Gastrocnemius medialis (tissue), 4 donors: ENCODE measurements around the gene GSX2. TPM values are rescaled to one million over a fixed set of nuclear protein-coding genes. Genes with fewer than 3 reads are reported as not detected.

Experiments used
- ATAC-seq, 2 donors: fragments of 150-250 bp; one replicate each; pipeline ENCODE4 v1.9.1; 2016
- DNase-seq, 2 donors: peaks; one replicate each; pipeline ENCODE4 v3.0.0-alpha.2; 2019
- H3K27ac ChIP-seq, 4 donors: fragments of 200-600 bp; sonication (generic); 1 replicate in 1 of 4; 2 replicates in 3 of 4; pipeline ENCODE4 v1.5.1; 2016 to 2018; ENCODE audit warnings: mild to moderate bottlenecking in 2 of 4, moderate library complexity in 1 of 4
- H3K27me3 ChIP-seq, 3 donors: fragments of 200-600 bp; sonication (generic) in 2 of 3; 1 replicate in 1 of 3; 2 replicates in 2 of 3; pipeline versions ENCODE4 v1.5.1 to v1.6.0; 2016 to 2019; ENCODE audit warnings: mild to moderate bottlenecking in 1 of 3, moderate library complexity in 1 of 3
- H3K36me3 ChIP-seq, 2 donors: fragments of 200-600 bp; sonication (generic) in 1 of 2; one replicate each; pipeline ENCODE4 v1.5.1; 2017 to 2018
- H3K4me1 ChIP-seq, 2 donors: fragments of 200-600 bp; sonication (generic) in 1 of 2; one replicate each; pipeline ENCODE4 v1.5.1; 2016 to 2017; ENCODE audit warnings: mild to moderate bottlenecking in 2 of 2
- H3K4me3 ChIP-seq, 4 donors: fragments of 200-600 bp; sonication (generic) in 3 of 4; 1 replicate in 1 of 4; 2 replicates in 3 of 4; pipeline ENCODE4 v1.5.1; 2016 to 2019; ENCODE audit warnings: mild to moderate bottlenecking in 2 of 4
- H3K9me3 ChIP-seq, 3 donors: fragments of 200-600 bp; sonication (generic) in 2 of 3; 1 replicate in 1 of 3; 2 replicates in 2 of 3; pipeline ENCODE4 v1.5.1; 2016 to 2019
- CTCF ChIP-seq, 5 experiments: fragments of 450-650 bp in 3 of 5; fragments of 200-600 bp in 2 of 5; sonication (generic) in 2 of 5; IDR thresholded peaks in 4 of 5; conservative IDR thresholded peaks in 1 of 5; 1 replicate in 4 of 5; 2 replicates in 1 of 5; pipeline ENCODE4 v1.5.1; 2016 to 2019; ENCODE audit warnings: antibody characterized with exemption in 5 of 5, mild to moderate bottlenecking in 3 of 5, moderate library complexity in 3 of 5
- POLR2A ChIP-seq, 2 donors: fragments of 450-650 bp; IDR thresholded peaks; one replicate each; pipeline ENCODE4 v1.6.1; 2017; ENCODE audit warnings: antibody characterized with exemption in 2 of 2, mild to moderate bottlenecking in 2 of 2, moderate library complexity in 2 of 2
- in situ Hi-C, 4 donors: fragments of 200-750 bp; cut with MboI; loops; one replicate each; pipeline versions ENCODE4 v1.15.0 to v1.8.0; 2017; ENCODE audit warnings: low sequenced_read_pairs in 4 of 4
- intact Hi-C: fragments of 100-400 bp; cut with DNase I; formaldehyde crosslinking; loops from one replicate; pipeline ENCODE4 v1.15.1; 2023; ENCODE audit warnings: low total_unique reads
- total RNA-seq, 4 donors: library from RNA; depleted of rRNA; stranded (reverse); fragments of >200 nt; gene quantifications; one replicate each; pipeline versions ENCODE4 v1.1.0 to v1.2.3, GENCODE V29; 2016

GSX2 gene
- total RNA-seq, 4 donors from 2014 or later = not detected

DNA sequence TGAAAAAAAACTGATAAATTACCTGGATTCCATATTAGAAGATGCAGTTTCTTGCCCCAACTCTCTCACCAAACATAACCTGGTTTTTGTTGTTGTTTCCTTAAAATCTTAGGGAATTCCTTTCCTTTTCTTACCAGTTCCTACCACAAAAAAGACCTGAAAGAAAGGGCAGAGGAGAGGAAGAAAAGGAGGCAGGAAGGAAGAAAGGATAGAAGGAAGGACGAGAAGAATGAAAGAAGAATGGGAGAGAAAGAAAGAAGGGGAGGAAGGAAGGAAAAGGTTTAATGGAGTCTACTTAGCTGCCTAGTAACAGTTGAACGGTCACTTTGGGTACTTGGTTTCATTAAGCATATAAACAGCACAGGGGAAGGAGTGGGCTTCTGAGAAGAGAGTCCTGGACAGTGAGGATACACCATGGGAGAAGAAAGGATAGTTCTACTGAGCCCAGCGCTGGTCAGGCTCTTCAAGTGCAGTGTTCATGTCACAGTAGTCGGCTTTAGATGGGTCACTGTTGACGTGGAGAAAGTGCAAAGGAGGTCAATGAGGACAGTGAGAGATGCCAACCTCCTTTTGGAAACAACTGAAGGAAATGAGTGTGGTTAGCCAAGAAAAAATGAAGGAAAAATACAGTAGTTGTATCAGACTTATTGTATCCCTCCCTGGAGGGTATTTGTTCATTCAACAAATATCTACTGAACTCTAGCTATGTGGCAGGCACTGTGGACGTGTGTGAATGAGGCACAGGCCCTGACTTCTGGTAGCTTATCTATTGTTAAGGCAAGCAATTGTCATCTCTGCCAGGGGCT, 34.5 kb upstream of the GSX2 start:
- DNase-seq = no peak
- in situ Hi-C loops = no loop called here

DNA sequence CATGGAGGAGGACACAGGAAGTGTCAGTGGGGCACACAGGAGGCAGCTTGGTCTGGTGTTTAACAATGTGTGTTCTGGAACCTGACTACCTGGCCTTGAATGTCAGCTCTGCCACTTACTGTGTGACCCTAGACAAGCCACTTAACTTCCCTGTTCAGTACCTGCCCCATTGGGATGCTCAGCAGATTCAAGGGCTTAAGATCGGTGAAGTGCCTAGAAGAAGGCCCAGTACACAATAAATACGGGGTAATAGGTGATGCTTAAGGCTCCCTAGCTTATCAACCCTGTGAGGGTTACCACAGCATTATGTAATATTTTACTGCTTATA, 33.9 kb upstream of the GSX2 start:
- Histone ChIP-seq H3K36me3 (no peaks in the 10 kb centered on the region), H3K4me1 (peaks cover 33% of the 10 kb centered on the region in 2 donors), H3K27ac (peak overlapping the region; percentile 83 to 94 (median 89)), H3K27me3 (no peaks in the 10 kb centered on the region), H3K4me3 (no peak overlapping the region), H3K9me3 (no peaks in the 10 kb centered on the region)
- intact Hi-C loops = loop anchor here (10.0 kb wide), 2 partner anchors 149 to 1411 kb away; partner anchors contain the start of gene USP46
- no peak for TF ChIP-seq POLR2A (IDR thresholded peaks at IDR 0.05)
- ATAC-seq = no peak
- no peak for DNase-seq
- in situ Hi-C loops = no loop called here

More for the DNA sequence above, 34.5 kb upstream of the GSX2 start:
- no peaks in the 10 kb centered on the region for H3K27me3 ChIP-seq
- H3K4me1 ChIP-seq = peaks cover 38% of the 10 kb centered on the region in 2 donors
- no peaks in the 10 kb centered on the region for H3K36me3 ChIP-seq
- peak overlapping the region; percentile 83 to 94 (median 89) for H3K27ac ChIP-seq
- peak overlapping the region; percentile 67 to 98 (median 94) for H3K4me3 ChIP-seq
- no peak for ATAC-seq
- no peaks in the 10 kb centered on the region for H3K9me3 ChIP-seq
- no peak for TF ChIP-seq POLR2A (IDR thresholded peaks at IDR 0.05)
- no peak for TF ChIP-seq CTCF (IDR thresholded peaks at IDR 0.05 in 4 of 5, conservative IDR thresholded peaks at IDR 0.05 in 1 of 5)
- intact Hi-C loops = loop anchor here (2.0 to 10.0 kb wide), 3 partner anchors 19 to 1411 kb away; partner anchors contain the start of gene USP46

GRCh38 chr4:54066718-54067129, 33.2 kb upstream of the GSX2 start:
- H3K27me3 ChIP-seq = no peaks in the 10 kb centered on the region
- H3K36me3 ChIP-seq = no peaks in the 10 kb centered on the region
- TF ChIP-seq POLR2A (IDR thresholded peaks at IDR 0.05) = no peak
- TF ChIP-seq CTCF (IDR thresholded peaks at IDR 0.05 in 4 of 5, conservative IDR thresholded peaks at IDR 0.05 in 1 of 5) = no peak
- in situ Hi-C loops (no loop called here), intact Hi-C loops (loop anchor here (10.0 kb wide), 2 partner anchors 148 to 1412 kb away; partner anchors contain the start of gene USP46)
- ATAC-seq (no peak), DNase-seq (no peak)
- H3K27ac ChIP-seq = peak overlapping the region; percentile 83 to 94 (median 89)
- H3K4me1 ChIP-seq = peaks cover 26 to 27% of the 10 kb centered on the region in 2 donors
- no peak overlapping the region for H3K4me3 ChIP-seq
- H3K9me3 ChIP-seq = no peaks in the 10 kb centered on the region

DNA sequence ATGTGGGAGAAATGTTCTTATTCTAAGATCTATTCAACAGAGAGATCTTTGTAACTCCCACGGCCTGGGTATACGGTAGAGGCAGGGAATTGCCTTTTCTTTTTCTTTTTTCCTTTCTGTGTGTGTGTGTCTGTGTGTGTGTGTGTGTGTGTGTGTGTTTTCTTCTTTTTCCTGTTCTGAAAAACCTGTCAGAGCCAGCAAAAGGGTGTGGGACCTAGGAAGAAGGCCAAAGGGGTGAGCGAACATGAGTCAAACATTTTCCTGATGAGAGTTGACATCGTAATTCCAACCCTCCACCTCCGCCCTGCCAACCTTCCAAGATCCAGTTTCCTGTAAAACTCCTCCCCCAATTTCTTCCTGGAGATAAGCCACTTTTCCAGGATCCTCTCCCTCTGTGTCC, 32.8 kb upstream of the GSX2 start:
- ATAC-seq = no peak
- H3K4me3 ChIP-seq = no peak overlapping the region
- no peaks in the 10 kb centered on the region for H3K36me3 ChIP-seq
- H3K27ac ChIP-seq = peak overlapping the region; percentile 83 to 94 (median 89)
- H3K27me3 ChIP-seq = no peaks in the 10 kb centered on the region
- intact Hi-C loops (loop anchor here (10.0 kb wide), 2 partner anchors 148 to 1412 kb away; partner anchors contain the start of gene USP46), in situ Hi-C loops (no loop called here)
- peaks cover 22% of the 10 kb centered on the region in 2 donors for H3K4me1 ChIP-seq
- peak in 1 of 2 donors; percentile 36 for DNase-seq
- TF ChIP-seq POLR2A (IDR thresholded peaks at IDR 0.05) = no peak
- TF ChIP-seq CTCF (IDR thresholded peaks at IDR 0.05 in 4 of 5, conservative IDR thresholded peaks at IDR 0.05 in 1 of 5) = no peak
- H3K9me3 ChIP-seq = no peaks in the 10 kb centered on the region

DNA sequence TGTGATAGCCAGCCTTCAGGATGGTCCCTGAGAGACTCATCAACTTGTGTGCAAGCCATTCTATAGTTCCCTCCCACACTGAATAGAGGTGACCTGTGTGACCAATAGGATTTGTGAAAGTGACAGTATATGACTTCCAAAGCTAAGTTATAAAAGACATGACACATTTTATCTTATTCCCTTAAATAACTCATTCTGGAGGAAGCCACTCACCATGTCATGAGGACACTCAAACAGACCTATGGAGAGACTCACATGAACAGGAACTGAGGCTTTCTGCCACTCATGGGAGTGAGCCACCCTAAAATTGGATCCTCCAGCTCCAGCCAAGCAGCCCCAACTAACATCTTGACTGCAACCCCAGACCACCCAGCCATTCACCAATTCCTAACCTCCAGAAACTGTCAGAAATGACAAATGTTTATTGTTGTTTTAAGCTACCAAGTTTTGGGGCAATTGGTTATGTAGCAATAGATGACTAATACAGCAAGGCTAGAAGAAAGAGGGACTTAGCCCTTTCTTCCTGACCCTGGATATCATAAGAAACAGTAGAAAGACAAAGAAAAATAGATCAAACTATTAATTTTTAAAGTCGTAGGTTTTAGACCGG, 26.6 kb upstream of the GSX2 start:
- ATAC-seq (no peak), DNase-seq (no peak)
- Histone ChIP-seq H3K4me1 (no peaks in the 10 kb centered on the region), H3K36me3 (no peaks in the 10 kb centered on the region), H3K9me3 (no peaks in the 10 kb centered on the region), H3K4me3 (no peak overlapping the region), H3K27ac (no peak overlapping the region), H3K27me3 (no peaks in the 10 kb centered on the region)
- intact Hi-C loops = no loop called here
- no peak for TF ChIP-seq CTCF (IDR thresholded peaks at IDR 0.05 in 4 of 5, conservative IDR thresholded peaks at IDR 0.05 in 1 of 5)
- TF ChIP-seq POLR2A (IDR thresholded peaks at IDR 0.05) = no peak
- in situ Hi-C loops = no loop called here
